GM12878 (cell line): ENCODE measurements around the gene POLR3A. TPM values are rescaled to one million over a fixed set of nuclear protein-coding genes. Genes with fewer than 3 reads are reported as not detected.

Experiments used
- ATAC-seq: fragments of 200-7000 bp; cut with Tn5 transposase; 3 replicates; pipeline ENCODE4 v1.9.1; 2020; ENCODE audit warnings: mild to moderate bottlenecking, moderate library complexity
- BruUV-seq: library from RNA; stranded (reverse); fragments of 400-500 nt; replicated peaks from 2 replicates; lab custom pipeline; 2021; lab: Mats Ljungman, UMichigan
- CTCF ChIA-PET: fragments of 300-600 bp; sonication (Branson Sonifier 250); formaldehyde crosslinking; extraction: SDS; loops from one replicate; lab custom pipeline; 2021; ENCODE audit warnings: inconsistent platforms; lab: Yijun Ruan, JAX
- POLR2A ChIA-PET: fragments of 350-600 bp; formaldehyde crosslinking; extraction: SDS; loops from one replicate; lab custom pipeline; 2021; ENCODE audit warnings: inconsistent platforms; lab: Charles Lee
- RAD21 ChIA-PET: fragments of 300-600 bp; sonication (Branson Sonifier 250); formaldehyde crosslinking; loops from one replicate; lab custom pipeline; 2023; ENCODE audit warnings: antibody characterized with exemption; ENCODE audit not compliant: unreplicated experiment; lab: Charles Lee
- SMC1A ChIA-PET: fragments of 300-600 bp; sonication (Branson Sonifier 250); formaldehyde crosslinking; loops from one replicate; lab custom pipeline; 2023; ENCODE audit not compliant: unreplicated experiment, uncharacterized antibody; lab: Charles Lee
- DNase-seq: peaks from one replicate; pipeline ENCODE4 v3.0.0-alpha.2; 2011; ENCODE audit warnings: low read depth, low spot score
- FAIRE-seq: peaks from 3 replicates; lab custom pipeline; 2011; peaks lifted over from hg19 to GRCh38; lab: Jason Lieb, UNC
- H2AFZ ChIP-seq: 2 replicates; pipeline ENCODE4 v1.6.0; 2011; ENCODE audit warnings: low read depth, low read length, control low read depth; ENCODE audit not compliant: control insufficient read depth
- H3K27ac ChIP-seq: 2 replicates; pipeline ENCODE4 v1.5.1; 2011; ENCODE audit warnings: control low read depth; ENCODE audit not compliant: control insufficient read depth, insufficient read depth
- H3K27me3 ChIP-seq, 2 experiments: replicated peaks in 1 of 2; 2 replicates each; pipeline versions ENCODE4 v1.6.0 to v1.6.1; 2011; ENCODE audit warnings: low read length in 1 of 2; ENCODE audit not compliant: control insufficient read depth in 2 of 2, insufficient read depth in 2 of 2
- H3K36me3 ChIP-seq, 2 experiments: 2 replicates each; pipeline ENCODE4 v1.5.1; 2011; ENCODE audit warnings: low read length in 1 of 2; ENCODE audit not compliant: control insufficient read depth in 2 of 2, insufficient read depth in 2 of 2
- H3K4me1 ChIP-seq: 2 replicates; pipeline ENCODE4 v1.6.1; 2011; ENCODE audit warnings: mild to moderate bottlenecking, low read length, moderate library complexity, mixed read lengths; ENCODE audit not compliant: control insufficient read depth, insufficient read depth
- H3K4me2 ChIP-seq: 2 replicates; pipeline ENCODE4 v1.6.0; 2011; ENCODE audit warnings: control low read depth; ENCODE audit not compliant: control insufficient read depth, insufficient read depth
- H3K4me3 ChIP-seq: fragments of 200-600 bp; sonication (generic); 2 replicates; pipeline ENCODE4 v1.5.1; 2016
- H3K79me2 ChIP-seq: 2 replicates; pipeline ENCODE4 v1.6.0; 2011; ENCODE audit warnings: low read length; ENCODE audit not compliant: control insufficient read depth, insufficient read depth
- H3K9ac ChIP-seq: 2 replicates; pipeline ENCODE4 v1.8.0; 2011; ENCODE audit warnings: low read length, control low read depth, mixed read lengths; ENCODE audit not compliant: control insufficient read depth, insufficient read depth
- H3K9me3 ChIP-seq: replicated peaks from 3 replicates; pipeline ENCODE4 v1.5.1; 2011; ENCODE audit warnings: mild to moderate bottlenecking, low read length; ENCODE audit not compliant: control insufficient read depth, insufficient read depth
- H4K20me1 ChIP-seq: 2 replicates; pipeline ENCODE4 v1.6.0; 2011; ENCODE audit not compliant: control insufficient read depth, insufficient read depth
- ATF7 ChIP-seq: fragments of 450-650 bp; IDR thresholded peaks from 2 replicates; pipeline ENCODE4 v1.6.1; 2016; ENCODE audit warnings: low read depth, mild to moderate bottlenecking
- ZNF24 ChIP-seq: fragments of 450-650 bp; IDR thresholded peaks from 2 replicates; pipeline ENCODE4 v1.6.1; 2017; ENCODE audit warnings: antibody characterized with exemption, mild to moderate bottlenecking
- WGBS: methylation state at CpG from one replicate; pipeline ENCODE4 v1.1.6; 2016; ENCODE audit warnings: low lambda C conversion rate; ENCODE audit not compliant: insufficient replicate concordance, insufficient coverage; ENCODE audit errors: missing lambda C conversion rate; 5-methylcytosine and 5-hydroxymethylcytosine counted together
- in situ Hi-C: fragments of 300-500 bp; cut with MboI; formaldehyde crosslinking; loops from 9 replicates; pipeline ENCODE4 v1.14.3; 2018; ENCODE audit warnings: mixed read lengths
- intact Hi-C: fragments of 100-400 bp; cut with micrococcal nuclease; formaldehyde crosslinking; loops from one replicate; pipeline ENCODE4 v1.14.2; 2022; ENCODE audit not compliant: unreplicated experiment
- polyA plus RNA-seq, 11 experiments: library from polyadenylated mRNA; depleted of rRNA in 4 of 11; unstranded in 6 of 11; stranded (reverse) in 5 of 11; fragments of >200 nt; fragmentation: Nextera tagmentation in 4 of 11; fragmentation: Illumina TruSeq in 1 of 11; extraction: Ambion mirVana in 4 of 11; extraction: Trizol in 1 of 11; gene quantifications; 1 replicate in 1 of 11; 2 replicates in 10 of 11; pipeline versions ENCODE4 v1.2.1 to v1.2.3, GENCODE V29; 2011 to 2016; ENCODE audit warnings: inconsistent platforms in 2 of 11, missing spikeins in 2 of 11, low read depth in 1 of 11
- total RNA-seq, 4 experiments: library from RNA; depleted of rRNA in 3 of 4; stranded (reverse); fragments of >200 nt in 3 of 4; fragmentation: Illumina TruSeq in 1 of 4; extraction: Trizol in 1 of 4; gene quantifications; 2 replicates each; pipeline versions ENCODE4 v1.2.1 to v1.2.3, GENCODE V29; 2013 to 2021
- TF ChIP-seq, protein P1 (sequence below): IDR thresholded peaks from 2 replicates; pipeline ENCODE4 v1.6.1; 2012; ENCODE audit warnings: mild to moderate bottlenecking, low read depth, low read length

POLR3A gene
- total and polyA plus RNA-seq, 10 of the 15 experiments (the other 5 are each of a cell fraction or from before 2014, with no cell fraction given), result 5.4 to 20.4 (median 14.4) TPM

DNA sequence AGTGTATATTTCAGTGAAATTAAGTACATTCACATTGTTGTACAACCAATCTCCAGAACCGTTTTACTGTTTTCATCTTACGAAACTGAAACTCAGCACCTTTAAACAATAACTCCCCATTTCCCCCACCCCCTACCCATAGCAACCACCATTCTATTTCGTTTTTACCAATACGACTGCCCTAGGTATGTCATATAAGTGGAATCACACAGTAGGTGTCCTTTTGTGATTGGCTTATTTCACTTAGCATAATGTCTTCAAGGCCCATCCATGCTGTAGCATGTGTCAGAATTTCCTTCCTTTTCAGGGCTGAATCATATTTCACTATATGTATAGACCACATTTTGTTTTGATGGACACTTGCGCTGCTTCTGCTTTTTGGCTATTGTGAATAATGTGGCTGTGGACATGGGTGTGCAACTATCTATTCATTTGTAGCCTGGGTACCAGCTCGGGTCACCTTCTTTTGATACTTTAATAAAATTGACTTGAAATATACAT lies 68.4 kb downstream of the POLR3A start:
- no peak overlapping the region for H3K4me3 ChIP-seq
- TF ChIP-seq, protein P1, sequence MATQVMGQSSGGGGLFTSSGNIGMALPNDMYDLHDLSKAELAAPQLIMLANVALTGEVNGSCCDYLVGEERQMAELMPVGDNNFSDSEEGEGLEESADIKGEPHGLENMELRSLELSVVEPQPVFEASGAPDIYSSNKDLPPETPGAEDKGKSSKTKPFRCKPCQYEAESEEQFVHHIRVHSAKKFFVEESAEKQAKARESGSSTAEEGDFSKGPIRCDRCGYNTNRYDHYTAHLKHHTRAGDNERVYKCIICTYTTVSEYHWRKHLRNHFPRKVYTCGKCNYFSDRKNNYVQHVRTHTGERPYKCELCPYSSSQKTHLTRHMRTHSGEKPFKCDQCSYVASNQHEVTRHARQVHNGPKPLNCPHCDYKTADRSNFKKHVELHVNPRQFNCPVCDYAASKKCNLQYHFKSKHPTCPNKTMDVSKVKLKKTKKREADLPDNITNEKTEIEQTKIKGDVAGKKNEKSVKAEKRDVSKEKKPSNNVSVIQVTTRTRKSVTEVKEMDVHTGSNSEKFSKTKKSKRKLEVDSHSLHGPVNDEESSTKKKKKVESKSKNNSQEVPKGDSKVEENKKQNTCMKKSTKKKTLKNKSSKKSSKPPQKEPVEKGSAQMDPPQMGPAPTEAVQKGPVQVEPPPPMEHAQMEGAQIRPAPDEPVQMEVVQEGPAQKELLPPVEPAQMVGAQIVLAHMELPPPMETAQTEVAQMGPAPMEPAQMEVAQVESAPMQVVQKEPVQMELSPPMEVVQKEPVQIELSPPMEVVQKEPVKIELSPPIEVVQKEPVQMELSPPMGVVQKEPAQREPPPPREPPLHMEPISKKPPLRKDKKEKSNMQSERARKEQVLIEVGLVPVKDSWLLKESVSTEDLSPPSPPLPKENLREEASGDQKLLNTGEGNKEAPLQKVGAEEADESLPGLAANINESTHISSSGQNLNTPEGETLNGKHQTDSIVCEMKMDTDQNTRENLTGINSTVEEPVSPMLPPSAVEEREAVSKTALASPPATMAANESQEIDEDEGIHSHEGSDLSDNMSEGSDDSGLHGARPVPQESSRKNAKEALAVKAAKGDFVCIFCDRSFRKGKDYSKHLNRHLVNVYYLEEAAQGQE, result no peak
- TF ChIP-seq ZNF24 (no peak), ATF7 (no peak)
- intact Hi-C loops (no loop called here), in situ Hi-C loops (no loop called here)
- no peaks in the 10 kb centered on the region; the same call in 2 of the 3 replicates for H3K9me3 ChIP-seq
- no peak overlapping the region for H3K4me2 ChIP-seq
- ChIA-PET RAD21 (no interaction called here), POLR2A (no interaction called here), CTCF (no interaction called here), SMC1A (no interaction called here)
- no peaks in the 10 kb centered on the region for H4K20me1 ChIP-seq
- H3K9ac ChIP-seq, result no peak overlapping the region
- H3K36me3 ChIP-seq, result no peaks in the 10 kb centered on the region
- no peaks in the 10 kb centered on the region for H3K4me1 ChIP-seq
- no peak; the same call in 2 of the 3 replicates for ATAC-seq
- BruUV-seq, result no TSS peak
- no peak for DNase-seq
- FAIRE-seq, result no peak
- H3K27me3 ChIP-seq, result no peaks in the 10 kb centered on the region
- 27% methylated on average over 6 of the region's 6 CpGs for WGBS
- H2AFZ ChIP-seq, result no peak overlapping the region
- no peak overlapping the region for H3K27ac ChIP-seq
- no peaks in the 10 kb centered on the region for H3K79me2 ChIP-seq
